Measurements from ENCODE around the gene SLC22A23. TPM values are rescaled to one million over a fixed set of nuclear protein-coding genes. Genes with fewer than 3 reads are reported as not detected.

Gene SLC22A23
- total RNA-seq, 4 donors from 2014 or later, result 16.6 to 21.8 (median 17.6) TPM

GRCh38 chr6:3287976-3288707 is 168.7 kb downstream of the SLC22A23 start:
- Histone ChIP-seq H3K27ac (no peak overlapping the region), H3K27me3 (no peaks in the 10 kb centered on the region), H3K4me3 (replicated peaks in 1 of 3) (no peak overlapping the region), H3K9me3 (no peaks in the 10 kb centered on the region), H3K4me1 (no peaks in the 10 kb centered on the region), H3K36me3 (no peaks in the 10 kb centered on the region)
- TF ChIP-seq POLR2A (IDR thresholded peaks at IDR 0.05), result no peak
- no peak for TF ChIP-seq CTCF (IDR thresholded peaks at IDR 0.05)
- WGBS, 2 donors, result 93 to 96% methylated on average over 17 of the region's 17 CpGs
- intact Hi-C loops (cut with DNase I), result no loop called here
- DNase-seq, result no peak

- H3K27ac ChIP-seq, result no peak overlapping the region
- H3K27me3 ChIP-seq, result no peaks in the 10 kb centered on the region
- DNase-seq, result peak in 1 of 2 donors; percentile 37
- H3K4me1 ChIP-seq, result peaks cover 0 to 5% of the 10 kb centered on the region in 2 donors
- no peak overlapping the region for H3K4me3 ChIP-seq (replicated peaks in 1 of 3)
- no peak for TF ChIP-seq POLR2A (IDR thresholded peaks at IDR 0.05)
- TF ChIP-seq CTCF (IDR thresholded peaks at IDR 0.05), result no peak
- no peaks in the 10 kb centered on the region for H3K36me3 ChIP-seq
- 35 to 51% methylated on average over 9 of the region's 9 CpGs for WGBS, 2 donors
- intact Hi-C loops (cut with DNase I), result no loop called here
- no peaks in the 10 kb centered on the region for H3K9me3 ChIP-seq
Measured at GRCh38 chr6:3287308-3287707, 169.5 kb downstream of the SLC22A23 start.

- 94 to 96% methylated on average over 14 to 16 of the region's 24 CpGs for WGBS, 2 donors
- DNase-seq, result no peak
- Histone ChIP-seq H3K27me3 (no peaks in the 10 kb centered on the region), H3K36me3 (no peaks in the 10 kb centered on the region), H3K4me1 (peaks cover 0 to 6% of the 10 kb centered on the region in 2 donors), H3K4me3 (replicated peaks in 1 of 3) (no peak overlapping the region), H3K27ac (no peak overlapping the region), H3K9me3 (no peaks in the 10 kb centered on the region)
- no peak for TF ChIP-seq POLR2A (IDR thresholded peaks at IDR 0.05)
- no peak for TF ChIP-seq CTCF (IDR thresholded peaks at IDR 0.05)
- intact Hi-C loops (cut with DNase I), result no loop called here
Measured at GRCh38 chr6:3286641-3287171, 170.1 kb downstream of the SLC22A23 start.

GRCh38 chr6:3285732-3286131 is 171.1 kb downstream of the SLC22A23 start:
- intact Hi-C loops (cut with DNase I), result no loop called here
- Histone ChIP-seq H3K27me3 (no peaks in the 10 kb centered on the region), H3K4me3 (replicated peaks in 1 of 3) (no peak overlapping the region), H3K27ac (no peak overlapping the region), H3K9me3 (no peaks in the 10 kb centered on the region), H3K36me3 (no peaks in the 10 kb centered on the region), H3K4me1 (peaks cover 0 to 6% of the 10 kb centered on the region in 2 donors)
- TF ChIP-seq CTCF (IDR thresholded peaks at IDR 0.05), result no peak
- TF ChIP-seq POLR2A (IDR thresholded peaks at IDR 0.05), result no peak
- DNase-seq, result no peak
- 92 to 100% methylated on average over 9 to 14 of the region's 14 CpGs for WGBS, 2 donors

GRCh38 chr6:3285049-3285639 is 171.7 kb downstream of the SLC22A23 start:
- 93 to 97% methylated on average over 15 to 19 of the region's 19 CpGs for WGBS, 2 donors
- Histone ChIP-seq H3K36me3 (no peaks in the 10 kb centered on the region), H3K27me3 (no peaks in the 10 kb centered on the region), H3K27ac (no peak overlapping the region), H3K9me3 (no peaks in the 10 kb centered on the region), H3K4me3 (replicated peaks in 1 of 3) (no peak overlapping the region), H3K4me1 (peaks cover 0 to 6% of the 10 kb centered on the region in 2 donors)
- no peak for TF ChIP-seq CTCF (IDR thresholded peaks at IDR 0.05)
- TF ChIP-seq POLR2A (IDR thresholded peaks at IDR 0.05), result no peak
- intact Hi-C loops (cut with DNase I), result no loop called here
- no peak for DNase-seq
